ENCODE data around the gene KLHL29. TPM values are rescaled to one million over a fixed set of nuclear protein-coding genes. Genes with fewer than 3 reads are reported as not detected.
A peak's percentile ranks its signal among the peaks of the same experiment; 100 is the strongest.

The KLHL29 gene
- total RNA-seq, 2 donors from 2014 or later = 1.3 to 3.3 TPM

DNA sequence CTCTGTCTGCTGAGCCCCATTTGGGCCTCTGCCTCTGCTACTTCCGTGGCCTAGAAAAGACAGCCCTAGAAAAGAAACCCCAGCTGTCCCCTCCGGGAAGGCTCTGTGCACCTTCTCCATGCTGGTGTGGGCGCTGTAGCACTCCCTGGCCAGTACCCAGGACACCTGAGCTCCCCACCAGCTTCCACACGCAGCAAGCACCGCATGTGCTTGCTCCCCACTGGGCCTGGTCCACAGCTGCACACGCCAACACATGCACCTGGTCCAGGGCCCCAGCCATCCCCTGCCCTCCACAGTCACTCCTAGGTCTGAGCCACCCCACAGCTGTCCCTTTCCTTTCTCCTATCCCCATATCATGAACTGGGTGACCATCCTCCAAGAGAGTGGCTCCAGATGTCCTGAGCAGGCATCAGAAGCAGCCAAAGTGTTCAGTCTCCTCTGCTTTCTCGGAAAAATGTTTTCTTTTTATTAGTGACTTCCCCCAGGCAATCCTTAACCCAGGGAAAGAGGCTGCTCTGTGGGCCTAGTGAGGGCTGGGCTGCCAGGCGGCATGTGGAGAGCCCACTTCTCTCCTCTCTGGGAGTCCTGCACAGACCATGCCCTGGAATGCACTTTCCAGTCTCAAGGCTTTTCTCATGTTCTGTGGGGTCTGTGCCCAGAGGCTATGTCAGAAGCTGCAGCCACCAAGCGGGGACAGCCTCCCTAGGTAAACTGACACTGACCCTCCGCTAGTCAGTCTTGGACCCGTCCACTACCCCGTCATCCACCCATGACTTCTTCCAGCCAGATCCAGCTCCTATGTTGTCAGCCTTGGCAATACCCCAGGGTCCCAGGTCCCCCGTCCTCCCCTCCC lies 133.7 kb downstream of the KLHL29 start:
- no peak for ATAC-seq
- no peak for DNase-seq
- intact Hi-C loops (cut with DNase I) = no loop called here

DNA sequence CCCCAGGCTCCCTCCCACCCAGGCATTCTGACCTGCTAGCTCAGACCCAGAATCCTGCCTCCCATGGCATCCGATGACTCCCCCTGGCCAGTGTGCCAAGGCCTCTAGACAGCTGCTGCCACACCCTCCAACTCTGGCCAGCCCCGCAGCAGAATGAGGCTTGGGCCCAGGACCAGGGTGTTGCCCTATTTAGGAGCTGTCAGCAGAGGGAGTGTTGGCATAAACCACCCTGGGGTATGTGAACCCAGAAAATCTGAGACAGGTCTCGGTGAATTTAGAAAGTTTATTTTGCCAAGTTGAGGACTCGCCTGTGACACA lies 134.3 kb downstream of the KLHL29 start:
- no peak for DNase-seq
- intact Hi-C loops (cut with DNase I) = no loop called here
- ATAC-seq = peak in 1 of 2 donors; percentile 35

DNA sequence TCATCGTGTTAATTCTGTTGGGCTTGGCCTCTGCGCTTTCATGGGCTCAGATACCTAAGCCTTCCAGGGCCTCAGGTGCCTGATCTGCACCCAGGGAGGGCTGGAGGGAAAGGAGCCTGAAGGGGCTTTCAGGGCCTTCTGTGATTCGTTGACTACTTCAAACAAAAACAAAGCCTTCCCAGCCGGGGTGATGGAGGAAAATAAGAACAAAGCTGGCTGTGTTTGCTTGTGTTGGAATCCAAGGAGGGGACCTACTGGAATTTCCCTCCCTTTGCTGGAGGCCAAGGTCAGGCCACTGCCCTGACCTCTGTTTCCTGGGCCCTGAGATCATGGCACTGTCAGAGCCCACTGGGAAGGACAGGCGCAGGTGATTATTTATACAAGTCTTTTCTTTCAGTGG lies 135.3 kb downstream of the KLHL29 start:
- DNase-seq = no peak
- intact Hi-C loops (cut with DNase I) = no loop called here
- ATAC-seq = no peak

DNA sequence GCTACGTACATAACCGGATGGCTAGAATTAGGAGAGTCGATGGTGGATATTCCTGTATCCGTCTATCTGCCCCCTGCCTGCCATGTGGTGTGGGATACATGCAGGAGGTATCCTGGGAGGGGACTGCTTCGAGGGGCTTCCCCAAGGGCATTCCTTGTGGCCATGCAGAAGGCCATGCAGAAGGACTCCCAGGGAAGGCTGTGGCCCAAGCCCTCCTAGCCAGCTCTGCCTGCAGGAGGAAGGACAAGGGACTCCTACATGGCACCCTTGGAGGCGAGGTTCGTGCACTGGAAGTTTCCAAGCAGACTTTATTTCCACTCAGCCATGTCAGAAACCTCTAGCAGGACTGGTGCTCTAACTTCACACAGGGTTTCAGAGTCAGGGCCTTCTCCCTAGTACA lies 136.1 kb downstream of the KLHL29 start:
- no peak for ATAC-seq
- intact Hi-C loops (cut with DNase I) = no loop called here
- no peak for DNase-seq

DNA sequence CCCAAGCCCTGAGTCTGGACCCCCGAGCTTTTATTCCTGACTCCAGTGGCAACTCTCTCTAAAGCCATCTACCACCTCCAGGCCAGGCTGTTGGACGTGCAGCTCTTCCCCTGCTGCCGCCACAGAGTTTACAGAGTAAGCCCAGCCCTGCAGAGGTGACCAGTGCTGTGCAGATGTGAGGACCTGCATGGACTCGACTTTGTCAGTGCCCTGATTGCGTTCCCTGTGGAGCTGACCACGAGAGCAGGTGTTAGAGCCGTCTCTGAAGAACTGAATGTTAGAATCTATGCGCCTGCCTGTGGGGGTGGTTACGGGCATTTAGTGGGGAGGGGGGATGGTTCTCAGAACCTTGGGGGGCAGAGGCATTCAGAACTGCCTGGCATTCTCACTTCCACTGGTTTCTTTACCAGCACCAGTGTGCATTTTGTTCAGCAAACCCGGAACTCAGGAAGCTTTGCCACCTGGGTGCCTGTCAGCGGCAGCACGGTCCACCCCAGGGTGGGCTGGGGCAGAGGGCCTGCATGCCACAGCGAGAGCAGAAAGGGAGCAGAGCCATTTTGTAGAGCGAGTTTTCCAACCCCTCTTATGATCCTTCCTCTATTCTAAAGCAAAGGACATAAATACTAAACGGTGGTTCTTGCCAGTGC lies 137.9 kb downstream of the KLHL29 start:
- DNase-seq = no peak
- intact Hi-C loops (cut with DNase I) = no loop called here
- ATAC-seq = no peak

DNA sequence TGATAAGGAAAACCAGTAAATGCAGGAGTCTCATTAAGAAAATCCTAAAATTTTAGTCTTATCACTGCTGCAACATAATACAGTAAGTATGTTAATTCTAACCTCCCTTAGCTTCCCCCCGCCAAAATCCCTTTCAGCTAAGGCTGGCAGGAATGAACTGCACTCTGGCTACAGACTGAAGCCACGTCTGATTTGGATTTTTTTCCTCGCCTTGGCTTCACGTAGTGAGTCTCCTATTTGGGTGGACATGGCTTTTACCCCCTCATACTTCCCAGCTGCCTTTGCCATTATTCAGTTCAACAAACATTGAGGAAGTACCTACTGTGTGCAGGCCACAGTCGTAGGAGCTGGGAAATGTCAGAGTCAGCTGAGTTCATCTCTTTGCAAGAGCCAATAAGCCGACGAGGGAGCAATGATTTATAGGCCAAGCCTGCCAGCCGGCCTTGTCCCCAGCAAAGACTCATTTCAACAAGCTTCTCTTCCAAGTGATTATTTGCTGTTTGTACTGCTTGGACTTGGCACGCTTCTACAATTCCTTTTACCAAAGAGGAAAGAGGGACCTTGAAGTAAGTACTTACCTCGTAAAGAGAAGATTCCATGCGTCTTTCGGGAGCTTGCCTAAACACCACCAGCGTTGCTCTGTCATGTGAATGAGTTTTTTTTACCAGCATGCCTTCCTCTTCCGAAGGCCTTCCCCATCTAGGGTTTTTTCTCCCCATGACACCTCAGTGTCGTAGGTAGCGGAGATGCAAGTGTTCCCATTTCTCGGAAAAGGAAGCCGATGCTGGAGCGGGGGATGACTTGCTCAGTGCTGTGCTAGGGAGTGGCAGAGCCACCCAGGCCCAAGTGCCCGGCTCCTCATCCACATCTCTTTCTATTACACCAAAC lies 138.6 kb downstream of the KLHL29 start:
- intact Hi-C loops (cut with DNase I) = no loop called here
- DNase-seq (no peak), ATAC-seq (peak; percentile 19 to 73)

DNA sequence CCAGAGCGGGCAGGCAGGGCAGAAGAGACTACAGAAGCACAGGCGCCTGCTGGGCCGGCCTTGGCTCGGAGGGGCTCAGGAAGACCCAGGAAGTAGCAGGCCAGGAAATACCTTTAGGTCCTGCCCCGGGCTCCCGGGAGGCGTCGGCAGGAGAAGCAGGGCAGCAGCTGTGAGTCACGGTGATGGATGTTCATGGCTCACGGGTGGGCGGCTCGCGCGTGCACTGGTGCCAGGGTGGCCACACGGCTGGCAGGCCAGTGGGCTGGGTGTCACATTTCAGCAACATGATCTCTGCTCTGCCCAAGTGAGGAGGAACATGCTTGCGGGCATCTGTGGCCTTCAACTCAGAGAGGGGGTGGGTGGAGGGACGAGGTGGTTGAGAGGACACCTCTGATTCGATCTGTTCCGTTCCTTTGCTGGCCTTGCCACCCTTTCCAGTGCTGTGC lies 139.3 kb downstream of the KLHL29 start:
- intact Hi-C loops (cut with DNase I) = no loop called here
- ATAC-seq (peak; percentile 20 to 56), DNase-seq (no peak)

DNA sequence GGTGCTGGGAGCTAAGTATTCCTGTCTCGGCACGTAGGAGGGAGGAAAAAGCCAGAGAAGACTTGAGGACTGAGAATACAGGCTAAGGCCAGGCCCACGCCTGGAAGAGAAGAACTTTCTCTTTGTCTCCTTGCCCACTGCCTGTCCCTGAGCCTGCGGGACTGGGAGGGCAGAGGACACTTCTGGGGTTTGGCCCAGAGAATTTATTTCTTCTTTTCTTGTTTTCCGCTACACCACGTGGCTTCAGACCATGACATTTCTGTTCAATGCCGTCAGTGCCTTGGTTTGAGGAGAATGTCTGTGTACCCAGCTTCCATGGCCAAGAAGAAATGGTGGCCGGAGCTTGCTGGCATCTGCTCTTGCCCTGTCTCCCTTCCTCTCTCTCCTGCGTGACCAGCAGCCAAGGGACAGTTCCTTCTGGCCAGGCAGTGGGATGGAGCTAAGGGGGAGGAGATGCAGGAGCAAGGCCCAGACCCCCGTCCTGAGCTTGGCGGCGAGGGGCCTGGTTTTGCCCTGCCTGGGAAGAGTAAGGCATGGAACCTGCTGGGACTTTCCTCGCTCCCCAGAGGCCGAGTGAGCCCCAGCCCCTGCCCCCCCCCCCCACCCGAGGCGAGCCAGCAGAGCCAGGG lies 140.3 kb downstream of the KLHL29 start:
- DNase-seq (no peak), ATAC-seq (peak in 1 of 2 donors; percentile 19)
- intact Hi-C loops (cut with DNase I) = no loop called here

DNA sequence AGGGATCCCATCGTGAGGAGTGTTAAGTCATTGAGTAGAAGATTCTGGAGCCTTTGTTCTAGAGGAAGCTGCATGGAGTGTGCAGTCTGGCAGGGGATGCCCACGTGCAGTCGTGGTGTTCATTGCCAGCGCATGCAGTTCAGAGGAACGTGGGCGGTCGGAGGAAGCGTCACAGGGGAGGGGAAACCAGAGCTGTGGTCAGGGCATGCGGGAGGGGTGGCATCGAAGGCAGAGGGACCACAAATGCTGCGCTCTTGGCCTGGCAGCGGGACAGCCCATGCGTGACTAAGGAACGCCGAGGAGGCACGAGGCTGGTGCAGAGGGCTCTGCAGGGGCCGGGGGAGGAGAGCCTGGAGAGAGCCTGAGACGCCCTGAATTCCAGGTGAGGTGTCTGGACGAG lies 141.1 kb downstream of the KLHL29 start:
- DNase-seq (no peak), ATAC-seq (no peak)
- intact Hi-C loops (cut with DNase I) = no loop called here

DNA sequence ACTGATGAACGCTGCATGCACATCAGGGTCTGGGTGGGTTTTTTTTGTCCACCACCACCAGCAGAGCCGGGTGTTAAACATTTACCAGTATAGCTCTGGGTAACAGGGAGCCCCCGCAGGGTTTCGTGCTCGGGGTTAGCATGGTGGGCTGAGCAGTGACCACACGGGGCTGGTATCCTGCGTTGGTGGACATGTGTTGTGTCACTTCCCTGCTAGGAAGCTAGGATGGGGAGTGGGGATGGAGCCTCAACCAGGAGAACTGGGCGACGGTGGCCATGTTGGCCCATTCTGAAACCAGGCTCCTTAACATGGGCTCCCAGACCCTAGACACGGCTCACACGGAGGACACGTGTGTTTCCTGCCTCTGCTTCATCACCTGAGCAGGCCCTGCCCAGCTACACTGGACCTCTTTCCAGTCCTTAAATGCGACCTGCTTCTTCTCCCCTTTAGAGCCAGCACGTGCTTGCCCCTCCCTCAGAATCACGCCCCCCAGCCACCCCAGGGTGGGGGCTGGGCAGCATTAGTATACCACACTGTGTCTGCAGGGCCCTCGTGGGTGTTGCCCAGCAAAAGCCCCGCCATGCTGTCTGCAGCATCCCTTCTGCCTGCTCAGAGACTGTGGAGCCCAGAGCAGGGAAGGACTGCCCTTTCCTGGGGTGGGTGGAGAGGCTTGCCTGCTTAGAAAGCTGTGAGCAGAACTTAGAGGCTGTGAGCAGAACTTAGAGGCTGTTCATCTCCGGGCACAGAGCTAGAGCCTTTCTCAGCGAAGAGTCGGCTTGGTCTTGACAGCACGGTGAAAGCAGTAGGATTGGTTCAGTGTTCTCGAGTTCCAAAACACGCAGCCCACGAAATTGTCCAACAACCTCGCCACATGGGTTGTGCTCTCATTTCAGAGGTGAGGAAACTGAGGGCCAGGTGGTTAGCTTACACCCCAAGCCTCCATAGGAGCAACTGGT lies 142.1 kb downstream of the KLHL29 start:
- ATAC-seq = no peak
- intact Hi-C loops (cut with DNase I) = no loop called here
- no peak for DNase-seq

DNA sequence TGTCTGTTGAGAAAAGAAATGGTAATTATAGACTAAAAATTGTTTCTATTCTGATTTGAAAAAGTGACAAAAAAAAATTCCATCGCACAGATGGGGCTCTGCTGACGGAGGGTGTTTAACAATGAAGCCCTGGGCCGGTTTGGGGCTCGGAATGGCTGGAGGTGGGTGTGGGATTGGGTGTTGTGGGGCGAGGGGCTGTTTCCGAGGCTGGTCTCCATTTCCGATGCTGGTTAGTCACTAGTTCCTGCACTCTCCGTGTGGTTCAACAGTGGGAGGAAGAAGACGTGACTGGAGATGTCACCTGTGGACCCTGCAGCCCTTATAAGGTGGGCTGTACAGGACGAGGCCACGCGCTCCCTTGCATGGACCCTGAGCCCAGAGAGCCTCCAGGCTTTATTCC lies 143.2 kb downstream of the KLHL29 start:
- ATAC-seq = no peak
- intact Hi-C loops (cut with DNase I) = no loop called here
- DNase-seq = no peak

DNA sequence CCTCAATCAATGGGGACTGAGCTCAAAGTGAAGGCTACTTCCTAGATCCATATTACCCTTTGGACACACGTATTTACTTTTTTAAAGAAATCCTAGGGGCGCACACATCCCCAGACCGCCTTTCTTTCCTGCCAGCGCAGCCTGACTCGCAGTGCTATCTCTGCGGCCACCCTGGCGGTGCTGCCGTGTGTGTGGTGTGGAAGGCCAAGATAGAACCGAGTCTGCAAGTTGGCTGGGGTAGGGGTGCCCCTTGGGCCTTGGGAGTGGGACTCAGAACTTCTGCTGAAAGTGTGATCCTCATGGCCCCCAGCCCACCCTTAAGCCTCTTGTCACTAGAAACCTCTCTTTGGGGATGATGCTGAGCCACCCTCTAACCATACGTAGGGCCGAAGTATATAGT lies 143.7 kb downstream of the KLHL29 start:
- ATAC-seq (no peak), DNase-seq (no peak)
- intact Hi-C loops (cut with DNase I) = no loop called here

DNA sequence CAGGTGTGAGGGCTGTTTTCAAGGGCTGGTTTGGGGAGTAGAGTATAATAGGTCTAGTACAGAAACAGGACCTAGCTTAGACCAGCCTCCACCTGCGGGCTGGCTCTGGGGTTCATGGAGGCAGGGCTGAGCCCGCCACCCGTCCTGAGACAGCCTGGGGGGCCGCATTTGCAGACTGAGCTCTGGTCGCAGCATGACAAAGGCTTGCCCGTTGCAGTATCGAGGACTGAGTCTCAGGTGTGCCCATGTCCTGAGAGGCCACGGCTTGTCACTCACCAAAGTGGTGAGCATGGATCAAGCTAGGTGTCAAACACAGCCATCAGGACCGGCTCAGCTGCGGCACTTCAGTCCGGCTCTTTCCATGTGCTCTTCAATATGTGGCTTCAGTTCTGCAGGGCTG lies 144.7 kb downstream of the KLHL29 start:
- DNase-seq = no peak
- ATAC-seq = no peak
- intact Hi-C loops (cut with DNase I) = no loop called here

DNA sequence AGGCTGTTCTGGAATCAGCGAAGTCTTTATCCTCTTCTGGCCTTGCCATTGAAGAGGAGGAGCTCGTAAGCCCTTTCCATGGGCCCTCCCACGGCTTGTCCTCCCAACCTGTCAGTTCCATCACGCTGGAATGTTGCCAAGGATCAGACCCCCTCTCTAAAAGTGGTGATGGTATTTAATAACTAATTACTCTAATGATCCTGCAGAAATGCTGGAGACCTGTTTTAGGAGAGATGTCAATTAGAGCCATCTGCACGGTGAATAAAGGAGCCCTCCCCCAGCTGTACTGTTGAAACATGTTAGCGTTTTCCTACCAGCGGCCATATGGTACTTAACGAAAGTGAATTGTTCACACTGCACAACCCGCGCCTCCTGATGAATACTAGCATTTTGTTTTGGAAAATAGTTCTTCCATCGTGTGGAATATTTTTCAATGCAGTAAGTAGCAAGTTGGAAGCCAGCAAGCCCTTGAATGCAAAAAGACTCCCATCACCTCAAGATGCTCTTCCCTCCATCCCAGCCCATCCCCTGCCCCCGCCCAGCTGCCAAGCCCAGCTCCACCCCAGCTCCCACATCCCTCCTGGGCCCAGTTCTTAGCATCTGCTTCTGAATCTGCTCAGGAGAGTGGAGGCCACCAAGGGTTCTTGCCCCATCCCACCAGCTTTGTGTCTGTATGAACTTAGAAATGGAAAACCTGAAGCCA lies 145.4 kb downstream of the KLHL29 start:
- DNase-seq (no peak), ATAC-seq (no peak)
- intact Hi-C loops (cut with DNase I) = no loop called here

DNA sequence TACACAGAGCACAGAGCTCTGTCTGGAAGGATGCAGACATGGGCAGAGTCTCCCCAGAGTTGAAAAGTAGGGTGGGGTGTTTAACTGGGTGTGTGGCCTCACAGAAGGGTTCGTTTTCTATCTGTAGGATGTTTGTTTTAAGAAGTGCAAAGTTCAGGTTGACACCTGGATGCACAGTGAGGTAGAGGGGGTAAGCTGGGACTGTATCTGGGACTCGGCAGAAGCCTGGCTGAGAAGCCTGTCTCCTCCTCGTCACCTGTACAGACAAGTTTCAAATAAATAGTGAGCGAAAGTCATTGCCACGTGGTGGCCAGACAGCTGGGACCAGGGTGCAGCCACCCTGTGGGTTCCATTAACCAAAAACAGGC lies 145.9 kb downstream of the KLHL29 start:
- DNase-seq (no peak), ATAC-seq (no peak)
- intact Hi-C loops (cut with DNase I) = no loop called here

DNA sequence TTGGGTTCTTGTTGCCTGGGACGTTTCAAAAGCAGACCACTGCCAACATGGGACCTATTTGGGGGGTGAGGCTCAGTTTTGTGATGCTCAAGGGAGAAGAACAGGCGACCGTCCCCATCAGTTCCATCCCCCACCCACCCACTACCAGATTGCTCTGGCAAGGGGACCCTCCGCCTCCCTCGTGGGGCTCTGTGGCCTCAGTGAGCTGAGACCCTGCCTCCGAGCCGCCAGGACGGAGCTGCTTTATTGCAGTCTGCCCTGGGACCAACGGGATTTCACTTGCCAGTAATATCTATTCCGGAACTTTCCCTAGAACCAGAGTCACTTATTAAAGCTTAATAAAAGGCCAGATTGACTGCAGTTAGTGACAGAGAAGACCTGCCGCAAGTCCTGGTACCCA lies 146.3 kb downstream of the KLHL29 start:
- ATAC-seq (no peak), DNase-seq (no peak)
- intact Hi-C loops (cut with DNase I) = no loop called here

DNA sequence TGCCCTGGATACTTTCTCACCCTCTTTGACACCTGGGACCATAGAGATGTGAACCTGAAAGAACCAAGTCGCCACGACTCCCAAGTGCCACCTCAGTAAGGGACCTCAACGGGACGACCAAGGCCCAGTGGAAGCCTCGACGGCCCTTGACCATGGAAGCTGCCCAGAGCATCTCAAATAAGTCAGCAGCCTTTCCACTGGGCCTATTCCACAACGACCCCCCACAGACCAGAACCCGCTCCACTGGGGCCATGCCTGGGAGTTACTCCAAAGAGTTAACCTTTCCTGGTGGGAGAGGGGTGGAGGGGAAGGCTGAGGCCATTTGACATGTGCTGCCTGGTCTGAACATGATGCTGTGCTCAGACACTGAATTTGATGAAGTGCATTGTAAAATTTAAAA lies 146.9 kb downstream of the KLHL29 start:
- ATAC-seq = no peak
- DNase-seq = no peak
- intact Hi-C loops (cut with DNase I) = no loop called here

Data from left cardiac atrium (tissue), 4 donors.